ENCODE results near the gene DNA2. TPM values are rescaled to one million over a fixed set of nuclear protein-coding genes. Genes with fewer than 3 reads are reported as not detected.

Gene DNA2
- total and polyA plus RNA-seq, 10 donors: 1.4 to 13.6 (median 6.7) TPM

- WGBS, 5 donors: 81 to 95% (median 89%) methylated on average over 6 of the region's 6 CpGs
- no peaks in the 10 kb centered on the region for H3K27me3 ChIP-seq (replicated peaks in 1 of 7)
- intact Hi-C loops (cut with DNase I; ENCODE audit: low total_unique reads): no loop called here
- no peaks in the 10 kb centered on the region for H3K9me3 ChIP-seq
- no peak for TF ChIP-seq CTCF (IDR thresholded peaks at IDR 0.05 in 8 of 11, conservative IDR thresholded peaks at IDR 0.05 in 3 of 11)
- no peak for TF ChIP-seq POLR2AphosphoS5 (IDR thresholded peaks at IDR 0.05)
- TF ChIP-seq POLR2A (IDR thresholded peaks at IDR 0.05): no peak
- H3K27ac ChIP-seq: no peak overlapping the region
- H3K36me3 ChIP-seq: peaks cover 0 to 78% (median 23%) of the 10 kb centered on the region in 6 donors
- H3K4me1 ChIP-seq: no peaks in the 10 kb centered on the region
- no peak for DNase-seq
- H3K4me3 ChIP-seq: no peak overlapping the region
These were observed 36.3 kb upstream of the DNA2 start for GRCh38 chr10:68508090-68508489.

DNA sequence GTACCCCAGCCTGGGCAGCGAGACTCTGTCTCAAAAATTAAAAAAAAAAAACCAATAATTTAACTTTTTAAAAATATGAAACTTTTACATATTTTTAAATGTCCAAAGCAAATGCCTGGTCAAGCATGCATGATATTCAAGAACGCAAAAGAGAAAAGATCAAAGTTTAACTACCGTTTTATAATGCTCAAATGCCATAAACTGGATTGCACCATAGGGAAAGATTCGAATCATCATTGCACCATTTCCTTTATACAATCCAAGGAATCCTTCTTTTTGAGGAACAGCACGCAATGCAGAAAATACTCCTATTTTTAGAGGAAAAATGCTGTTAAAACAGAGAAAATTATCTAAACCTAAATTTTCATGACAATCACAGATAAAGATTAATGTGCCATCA, 34.6 kb upstream of the DNA2 start:
- Histone ChIP-seq H3K4me1 (no peaks in the 10 kb centered on the region), H3K4me3 (no peak overlapping the region), H3K36me3 (peaks cover 0 to 79% (median 27%) of the 10 kb centered on the region in 6 donors), H3K27me3 (replicated peaks in 1 of 7) (no peaks in the 10 kb centered on the region), H3K27ac (no peak overlapping the region), H3K9me3 (no peaks in the 10 kb centered on the region)
- no peak for DNase-seq
- intact Hi-C loops (cut with DNase I; ENCODE audit: low total_unique reads): no loop called here
- no peak for TF ChIP-seq POLR2A (IDR thresholded peaks at IDR 0.05)
- WGBS, 5 donors: 80 to 92% (median 88%) methylated on average over 5 of the region's 5 CpGs

DNA sequence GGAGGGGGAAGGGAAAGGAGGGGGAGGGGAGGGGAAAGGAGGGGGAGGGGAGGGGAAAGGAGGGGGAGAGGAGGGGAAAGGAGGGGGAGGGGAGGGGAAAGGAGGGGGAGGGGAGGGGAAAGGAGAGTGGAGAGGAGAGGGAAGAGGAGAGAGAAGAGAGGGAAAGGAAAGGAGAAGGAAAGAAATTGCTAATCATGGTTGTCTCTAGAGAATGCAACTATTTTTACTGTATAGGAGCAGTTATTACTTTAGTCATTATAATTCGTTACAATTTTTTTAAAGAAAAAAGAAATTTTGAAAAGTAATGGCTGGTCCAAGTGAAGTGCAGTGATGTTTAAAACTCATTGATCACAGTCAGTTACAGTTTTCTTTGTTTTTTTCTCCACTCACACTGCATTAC, 31.1 kb upstream of the DNA2 start:
- no peak overlapping the region for H3K4me3 ChIP-seq
- H3K4me1 ChIP-seq: no peaks in the 10 kb centered on the region
- no peak for DNase-seq
- peaks cover 0 to 88% (median 50%) of the 10 kb centered on the region in 6 donors for H3K36me3 ChIP-seq
- intact Hi-C loops (cut with DNase I; ENCODE audit: low total_unique reads): no loop called here
- H3K9me3 ChIP-seq: no peaks in the 10 kb centered on the region
- 71 to 86% (median 83%) methylated on average over 1 of the region's 1 CpG for WGBS, 5 donors
- no peaks in the 10 kb centered on the region for H3K27me3 ChIP-seq (replicated peaks in 1 of 7)
- H3K27ac ChIP-seq: no peak overlapping the region
- TF ChIP-seq CTCF (IDR thresholded peaks at IDR 0.05 in 8 of 11, conservative IDR thresholded peaks at IDR 0.05 in 3 of 11) (no peak), POLR2A (IDR thresholded peaks at IDR 0.05) (no peak), POLR2AphosphoS5 (IDR thresholded peaks at IDR 0.05) (no peak)

DNA sequence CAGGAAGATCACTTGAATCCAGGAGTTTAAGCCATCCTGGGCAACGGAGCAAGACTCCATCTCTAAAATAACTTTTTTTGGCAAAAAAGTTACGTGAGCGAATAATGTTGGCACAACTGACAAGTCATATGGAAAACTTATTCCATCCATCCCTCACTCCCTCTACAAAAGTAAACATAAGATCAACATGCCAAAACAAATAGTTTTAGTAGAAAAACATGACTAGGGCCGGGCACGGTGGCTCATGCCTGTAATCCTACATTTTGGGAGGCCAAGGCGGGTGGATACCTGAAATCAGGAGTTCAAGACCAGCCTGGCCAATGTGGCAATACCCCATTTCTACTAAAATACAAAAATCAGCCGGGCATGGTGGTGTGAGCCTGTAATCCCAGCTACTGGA, 29.9 kb upstream of the DNA2 start:
- no peak for DNase-seq
- Histone ChIP-seq H3K9me3 (no peaks in the 10 kb centered on the region), H3K4me1 (no peaks in the 10 kb centered on the region), H3K27ac (no peak overlapping the region), H3K27me3 (replicated peaks in 1 of 7) (no peaks in the 10 kb centered on the region), H3K36me3 (peaks cover 0 to 97% (median 54%) of the 10 kb centered on the region in 6 donors), H3K4me3 (no peak overlapping the region)
- intact Hi-C loops (cut with DNase I; ENCODE audit: low total_unique reads): no loop called here
- WGBS, 5 donors: 90 to 98% (median 96%) methylated on average over 7 of the region's 7 CpGs
- TF ChIP-seq POLR2A (IDR thresholded peaks at IDR 0.05): no peak
- no peak for TF ChIP-seq CTCF (IDR thresholded peaks at IDR 0.05 in 8 of 11, conservative IDR thresholded peaks at IDR 0.05 in 3 of 11)
- no peak for TF ChIP-seq POLR2AphosphoS5 (IDR thresholded peaks at IDR 0.05)

DNA sequence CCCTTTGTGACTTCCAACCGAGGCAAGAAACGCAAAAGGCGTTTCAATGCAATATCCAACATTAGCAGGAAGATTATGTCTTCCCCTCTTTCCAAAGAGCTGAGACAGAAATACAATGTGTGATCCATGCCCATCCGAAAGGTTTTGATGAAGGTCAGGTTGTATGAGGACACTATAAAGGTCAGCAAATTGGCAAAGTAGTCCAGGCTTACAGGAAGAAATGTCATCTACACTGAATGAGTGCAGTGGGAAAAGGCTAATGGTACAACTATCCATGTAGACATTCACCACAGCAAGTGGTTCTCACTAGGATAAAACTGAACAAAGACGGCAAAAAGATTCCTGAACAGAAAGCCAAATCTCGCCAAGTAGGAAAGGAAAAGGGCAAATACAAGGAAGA, 27.8 kb upstream of the DNA2 start:
- no peak for DNase-seq
- Histone ChIP-seq H3K4me3 (no peak overlapping the region), H3K27ac (no peak overlapping the region), H3K4me1 (no peaks in the 10 kb centered on the region), H3K27me3 (replicated peaks in 1 of 7) (no peaks in the 10 kb centered on the region), H3K9me3 (no peaks in the 10 kb centered on the region), H3K36me3 (peaks cover 0 to 97% (median 47%) of the 10 kb centered on the region in 6 donors)
- TF ChIP-seq POLR2A (IDR thresholded peaks at IDR 0.05): no peak
- TF ChIP-seq POLR2AphosphoS5 (IDR thresholded peaks at IDR 0.05): no peak
- TF ChIP-seq CTCF (IDR thresholded peaks at IDR 0.05 in 8 of 11, conservative IDR thresholded peaks at IDR 0.05 in 3 of 11): no peak
- intact Hi-C loops (cut with DNase I; ENCODE audit: low total_unique reads): no loop called here
- WGBS, 5 donors: 91 to 96% (median 93%) methylated on average over 6 of the region's 6 CpGs

Measured in spleen (tissue), 11 donors.